IMR-90 (cell line): ENCODE data around the gene EEF1B2. TPM values are rescaled to one million over a fixed set of nuclear protein-coding genes. Genes with fewer than 3 reads are reported as not detected.

Source experiments
- ATAC-seq: fragments of 200-7000 bp; cut with Tn5 transposase; 2 replicates; pipeline ENCODE4 v1.9.1; 2020; ENCODE audit warnings: low read depth, mild to moderate bottlenecking, moderate library complexity
- BruUV-seq: library from RNA; stranded (reverse); fragments of 400-500 nt; replicated peaks from 2 replicates; lab custom pipeline; 2021; lab: Mats Ljungman, UMichigan
- CTCF ChIA-PET: fragments of 300-600 bp; formaldehyde crosslinking; extraction: SDS; loops from one replicate; lab custom pipeline; 2021; ENCODE audit warnings: antibody characterized with exemption; lab: Yijun Ruan, JAX
- POLR2A ChIA-PET: fragments of 300-600 bp; sonication (Branson Sonifier 250); formaldehyde crosslinking; loops from one replicate; lab custom pipeline; 2022; ENCODE audit warnings: antibody characterized with exemption; ENCODE audit not compliant: unreplicated experiment; lab: Charles Lee
- DNase-seq: peaks from one replicate; pipeline ENCODE4 v3.0.0; 2013
- H2AFZ ChIP-seq: replicated peaks from 2 replicates; pipeline ENCODE3; 2013; ENCODE audit warnings: low read length, mild to moderate bottlenecking; ENCODE audit not compliant: poor library complexity
- H2AK5ac ChIP-seq: 2 replicates; pipeline ENCODE4 v1.6.1; 2013; ENCODE audit warnings: low read depth, low read length, inconsistent platforms
- H2AK9ac ChIP-seq: replicated peaks from 2 replicates; pipeline ENCODE3; 2013; ENCODE audit warnings: mild to moderate bottlenecking, low read depth, low read length, moderate library complexity; ENCODE audit not compliant: poor library complexity
- H2BK120ac ChIP-seq: 2 replicates; pipeline ENCODE4 v1.6.1; 2013; ENCODE audit warnings: low read depth, low read length, inconsistent platforms
- H2BK15ac ChIP-seq: 3 replicates; pipeline ENCODE4 v1.6.1; 2013; ENCODE audit warnings: low read depth, low read length, inconsistent platforms
- H2BK20ac ChIP-seq: 2 replicates; pipeline ENCODE4 v1.6.1; 2013; ENCODE audit warnings: low read depth, mild to moderate bottlenecking, inconsistent platforms, low read length, moderate library complexity
- H2BK5ac ChIP-seq: 2 replicates; pipeline ENCODE4 v1.6.1; 2013; ENCODE audit warnings: mild to moderate bottlenecking, low read depth, low read length, inconsistent platforms; ENCODE audit not compliant: poor library complexity, severe bottlenecking
- H3K14ac ChIP-seq: replicated peaks from 2 replicates; pipeline ENCODE4 v1.6.1; 2013; ENCODE audit warnings: low read depth, low read length, inconsistent platforms
- H3K18ac ChIP-seq: 2 replicates; pipeline ENCODE4 v1.6.1; 2013; ENCODE audit warnings: low read depth, low read length, control low read depth
- H3K23ac ChIP-seq: 2 replicates; pipeline ENCODE4 v1.6.1; 2013; ENCODE audit warnings: low read depth, low read length, inconsistent platforms
- H3K27ac ChIP-seq: 2 replicates; pipeline ENCODE4 v1.5.1; 2013; ENCODE audit warnings: mild to moderate bottlenecking, control low read depth, low read length; ENCODE audit not compliant: insufficient read depth
- H3K27me3 ChIP-seq: 2 replicates; pipeline ENCODE4 v1.6.1; 2013; ENCODE audit warnings: low read length; ENCODE audit not compliant: control insufficient read depth, insufficient read depth
- H3K36me3 ChIP-seq: 2 replicates; pipeline ENCODE4 v1.6.1; 2013; ENCODE audit warnings: low read length, mixed read lengths; ENCODE audit not compliant: control insufficient read depth, insufficient read depth
- H3K4ac ChIP-seq: 2 replicates; pipeline ENCODE4 v1.6.1; 2013; ENCODE audit warnings: low read depth, low read length, inconsistent platforms
- H3K4me1 ChIP-seq: 2 replicates; pipeline ENCODE4 v1.6.1; 2013; ENCODE audit warnings: low read length, mixed read lengths; ENCODE audit not compliant: control insufficient read depth, insufficient read depth
- H3K4me2 ChIP-seq: 2 replicates; pipeline ENCODE4 v1.6.1; 2013; ENCODE audit warnings: low read depth, mild to moderate bottlenecking, control low read depth, low read length, moderate library complexity
- H3K4me3 ChIP-seq: 2 replicates; pipeline ENCODE4 v1.5.1; 2013; ENCODE audit warnings: low read depth, mild to moderate bottlenecking, control low read depth, low read length, moderate library complexity; ENCODE audit not compliant: insufficient read depth
- H3K56ac ChIP-seq: 2 replicates; pipeline ENCODE4 v1.6.1; 2013; ENCODE audit warnings: low read length, inconsistent platforms; ENCODE audit not compliant: insufficient read depth; ENCODE audit errors: extremely low read depth
- H3K79me1 ChIP-seq, 2 experiments: 2 replicates each; pipeline ENCODE4 v1.6.1; 2013; ENCODE audit warnings: low read length in 2 of 2, inconsistent platforms in 1 of 2, low read depth in 1 of 2
- H3K9ac ChIP-seq: 2 replicates; pipeline ENCODE4 v1.6.1; 2013; ENCODE audit warnings: low read depth, low read length, control low read depth
- H3K9me1 ChIP-seq: 2 replicates; pipeline ENCODE4 v1.6.1; 2013; ENCODE audit warnings: low read length, inconsistent platforms; ENCODE audit not compliant: insufficient read depth
- H3K9me3 ChIP-seq: 2 replicates; pipeline ENCODE4 v1.6.1; 2013; ENCODE audit warnings: low read length; ENCODE audit not compliant: control insufficient read depth, insufficient read depth
- H4K20me1 ChIP-seq: 2 replicates; pipeline ENCODE4 v1.6.1; 2013; ENCODE audit warnings: low read length, inconsistent platforms; ENCODE audit not compliant: insufficient read depth
- H4K5ac ChIP-seq: 2 replicates; pipeline ENCODE4 v1.6.1; 2013; ENCODE audit warnings: mild to moderate bottlenecking, low read depth, low read length, control low read depth
- H4K8ac ChIP-seq, 2 experiments: 2 replicates each; pipeline ENCODE4 v1.6.1; 2013; ENCODE audit warnings: low read depth in 2 of 2, low read length in 2 of 2, control low read depth in 1 of 2, inconsistent platforms in 1 of 2
- H4K91ac ChIP-seq: 2 replicates; pipeline ENCODE4 v1.6.1; 2013; ENCODE audit warnings: low read depth, low read length, inconsistent platforms; ENCODE audit not compliant: insufficient read depth
- BHLHE40 ChIP-seq: fragments of 150-350 bp; IDR thresholded peaks from 2 replicates; pipeline ENCODE4 v1.6.1; 2016; ENCODE audit warnings: mild to moderate bottlenecking, low read depth, low read length
- CEBPB ChIP-seq: IDR thresholded peaks from 2 replicates; pipeline ENCODE4 v1.6.1; 2012; ENCODE audit warnings: low read depth, low read length, improper control_type of control experiment
- CHD1 ChIP-seq: IDR thresholded peaks from 2 replicates; pipeline ENCODE4 v1.6.1; 2012; ENCODE audit warnings: low read depth, low read length, improper control_type of control experiment
- CTCF ChIP-seq: conservative IDR thresholded peaks from 2 replicates; pipeline ENCODE4 v1.5.1; 2012; ENCODE audit warnings: mild to moderate bottlenecking, low read depth, low read length, improper control_type of control experiment
- WGBS, 2 experiments: methylation state at CpG; one replicate each; pipeline versions ENCODE4 v1.1.5 to v1.1.7; 2013; ENCODE audit warnings: missing lambda C conversion rate in 2 of 2; ENCODE audit not compliant: insufficient read length in 1 of 2; ENCODE audit errors: extremely low coverage in 2 of 2; 5-methylcytosine and 5-hydroxymethylcytosine counted together
- dilution Hi-C: fragments of 300-500 bp; cut with HindIII; formaldehyde crosslinking; loops from one replicate; pipeline ENCODE4 v1.14.3; 2018; ENCODE audit warnings: low sequenced_read_pairs; ENCODE audit not compliant: unreplicated experiment
- in situ Hi-C: fragments of 300-500 bp; cut with MboI; formaldehyde crosslinking; loops from 3 replicates; pipeline ENCODE4 v1.14.3; 2019; ENCODE audit warnings: low sequenced_read_pairs, inconsistent platforms, mixed read lengths
- intact Hi-C: fragments of 100-400 bp; cut with micrococcal nuclease; formaldehyde crosslinking; loops from 2 replicates; pipeline ENCODE4 v1.10.0; 2022
- polyA plus RNA-seq, 3 experiments: library from polyadenylated mRNA; depleted of rRNA; stranded (reverse); fragments of >200 nt; gene quantifications; 2 replicates each; pipeline ENCODE4 v1.2.3, GENCODE V29; 2012; ENCODE audit warnings: low replicate concordance in 1 of 3
- total RNA-seq: library from RNA; depleted of rRNA; stranded (reverse); fragments of >200 nt; gene quantifications from 2 replicates; pipeline ENCODE4 v1.2.3, GENCODE V29; 2012

Gene EEF1B2
- total and polyA plus RNA-seq, 2 of the 4 experiments (the other 2 are of a cell fraction): 574 to 751 TPM

- H3K4me2 ChIP-seq: peak overlapping the region; percentile 80
- H3K23ac ChIP-seq: peak overlapping the region; percentile 99
- H2AFZ ChIP-seq: peak overlapping the region; percentile 93
- in situ Hi-C loops (loop anchor here (10.0 kb wide), 1 partner anchor 105 kb away; no protein-coding TSS in a partner anchor), intact Hi-C loops (no loop called here), dilution Hi-C loops (no loop called here)
- peak overlapping the region; percentile 73 for H3K27ac ChIP-seq
- peak overlapping the region; percentile 91 for H2AK9ac ChIP-seq
- peak overlapping the region; percentile 57; the same call in 1 of the 2 replicates for H2AK5ac ChIP-seq
- H3K9me1 ChIP-seq: no peaks in the 10 kb centered on the region
- 13% methylated on average over 6 of the region's 30 CpGs; no CpG with 5 or more reads in 1 of the 2 experiments for WGBS, 2 experiments
- no peak overlapping the region; the same call in 1 of the 2 replicates for H2BK120ac ChIP-seq
- peak overlapping the region; percentile 81 for H3K56ac ChIP-seq
- peak overlapping the region; percentile 54 for H4K5ac ChIP-seq
- ChIA-PET CTCF (no interaction called here), POLR2A (interaction anchor here (0.6 kb wide), 1 partner anchor 132 kb away, joined by 6 read pairs; no protein-coding TSS in a partner anchor)
- no peak overlapping the region for H2BK15ac ChIP-seq
- H2BK5ac ChIP-seq: peak overlapping the region; percentile 65
- peaks cover 2% of the 10 kb centered on the region for H3K4me1 ChIP-seq
- H3K79me1 ChIP-seq: peaks cover 18 to 49% of the 10 kb centered on the region in 2 experiments
- no peak overlapping the region for H2BK20ac ChIP-seq
- TF ChIP-seq CTCF: no peak
- no peak for TF ChIP-seq CHD1
- TF ChIP-seq BHLHE40: no peak
- no peak for TF ChIP-seq CEBPB
- peak overlapping the region; percentile 97 for H3K4ac ChIP-seq
- H3K14ac ChIP-seq: peak overlapping the region; percentile 99
- peaks cover 9% of the 10 kb centered on the region; the same call in 1 of the 2 replicates for H4K20me1 ChIP-seq
- peak overlapping the region; percentile 60 for H3K4me3 ChIP-seq
- H3K9me3 ChIP-seq: no peaks in the 10 kb centered on the region
- peak overlapping the region; percentile 55; the same call in 1 of the 2 replicates for H3K18ac ChIP-seq
- H4K91ac ChIP-seq: peak overlapping the region; percentile 86
- peak overlapping the region; percentile 74 for H3K9ac ChIP-seq
- ATAC-seq (no peak; the same call in 1 of the 2 replicates), DNase-seq (peak; percentile 38)
- H4K8ac ChIP-seq: peak overlapping the region; percentile 91 to 95
- peaks cover 17% of the 10 kb centered on the region for H3K36me3 ChIP-seq
- TSS peak; percentile 84 for BruUV-seq
- H3K27me3 ChIP-seq: no peaks in the 10 kb centered on the region
These were observed 571 bp downstream of the EEF1B2 start for GRCh38 chr2:206160125-206160806.
